Measurements from ENCODE around the gene ARHGAP20. TPM values are rescaled to one million over a fixed set of nuclear protein-coding genes. Genes with fewer than 3 reads are reported as not detected.

ARHGAP20 gene
- total RNA-seq, 1 experiment from 2014 or later = not detected

DNA sequence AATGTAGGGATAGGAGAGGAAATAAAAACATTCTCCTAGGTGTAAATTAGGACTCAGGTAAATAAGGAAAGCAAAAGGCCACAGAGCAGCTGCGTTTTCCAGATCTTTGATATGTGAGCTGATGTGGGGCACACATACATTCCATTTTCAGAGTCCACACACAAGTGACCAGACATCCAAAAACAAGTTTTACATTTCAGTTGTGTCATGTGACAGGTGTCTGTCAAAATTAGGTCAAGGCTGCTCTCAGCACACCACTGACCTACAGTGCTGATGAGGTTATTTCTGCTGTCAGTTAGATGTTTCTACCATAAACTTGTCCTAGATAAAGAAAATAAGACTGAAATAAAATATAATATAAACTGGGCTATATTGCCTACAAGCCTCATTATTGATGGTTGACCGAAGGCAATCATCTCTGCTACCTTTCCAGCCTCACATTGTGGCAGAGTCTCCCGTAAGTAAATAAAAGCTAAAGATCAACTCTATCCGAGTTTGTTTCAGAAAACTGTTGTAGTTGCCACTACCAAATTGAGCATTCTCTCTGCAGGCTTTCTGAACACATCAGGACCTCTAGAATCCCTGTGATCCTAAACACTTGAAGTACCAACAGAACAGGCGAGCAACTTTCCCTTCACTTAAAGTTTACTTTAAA lies 7.9 kb downstream of the ARHGAP20 start:
- no peaks in the 10 kb centered on the region for H3K4me1 ChIP-seq (replicated peaks; ENCODE audit: insufficient read depth)
- no TSS peak for BruUV-seq (replicated peaks)
- no peaks in the 10 kb centered on the region for H3K27me3 ChIP-seq (ENCODE audit: insufficient read depth, low read depth)
- no peaks in the 10 kb centered on the region for H3K9me2 ChIP-seq (ENCODE audit: insufficient read depth)
- H3K79me2 ChIP-seq (ENCODE audit: low read depth) = no peaks in the 10 kb centered on the region
- H3K4me2 ChIP-seq = no peak overlapping the region
- H3K4me3 ChIP-seq = no peak overlapping the region
- no peaks in the 10 kb centered on the region for H3F3A ChIP-seq (ENCODE audit: insufficient read depth, low read depth)
- H3K9me3 ChIP-seq (ENCODE audit: insufficient read depth, low read depth) = no peaks in the 10 kb centered on the region
- ChIA-PET CTCF (no interaction called here), POLR2A (ENCODE audit: unreplicated experiment) (no interaction called here)
- no peak for DNase-seq
- H2AFZ ChIP-seq = no peak overlapping the region
- H4K20me1 ChIP-seq (ENCODE audit: insufficient read depth) = no peaks in the 10 kb centered on the region
- intact Hi-C loops (cut with micrococcal nuclease; ENCODE audit: unreplicated experiment) = no loop called here
- H3K36me3 ChIP-seq (ENCODE audit: low read depth) = no peaks in the 10 kb centered on the region
- no peak overlapping the region for H3K27ac ChIP-seq
- TF ChIP-seq, protein P1, sequence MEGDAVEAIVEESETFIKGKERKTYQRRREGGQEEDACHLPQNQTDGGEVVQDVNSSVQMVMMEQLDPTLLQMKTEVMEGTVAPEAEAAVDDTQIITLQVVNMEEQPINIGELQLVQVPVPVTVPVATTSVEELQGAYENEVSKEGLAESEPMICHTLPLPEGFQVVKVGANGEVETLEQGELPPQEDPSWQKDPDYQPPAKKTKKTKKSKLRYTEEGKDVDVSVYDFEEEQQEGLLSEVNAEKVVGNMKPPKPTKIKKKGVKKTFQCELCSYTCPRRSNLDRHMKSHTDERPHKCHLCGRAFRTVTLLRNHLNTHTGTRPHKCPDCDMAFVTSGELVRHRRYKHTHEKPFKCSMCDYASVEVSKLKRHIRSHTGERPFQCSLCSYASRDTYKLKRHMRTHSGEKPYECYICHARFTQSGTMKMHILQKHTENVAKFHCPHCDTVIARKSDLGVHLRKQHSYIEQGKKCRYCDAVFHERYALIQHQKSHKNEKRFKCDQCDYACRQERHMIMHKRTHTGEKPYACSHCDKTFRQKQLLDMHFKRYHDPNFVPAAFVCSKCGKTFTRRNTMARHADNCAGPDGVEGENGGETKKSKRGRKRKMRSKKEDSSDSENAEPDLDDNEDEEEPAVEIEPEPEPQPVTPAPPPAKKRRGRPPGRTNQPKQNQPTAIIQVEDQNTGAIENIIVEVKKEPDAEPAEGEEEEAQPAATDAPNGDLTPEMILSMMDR (conservative IDR thresholded peaks at IDR 0.05) = no peak
- no peak for TF ChIP-seq EZH2 (IDR thresholded peaks at IDR 0.05; ENCODE audit: low read depth)

DNA sequence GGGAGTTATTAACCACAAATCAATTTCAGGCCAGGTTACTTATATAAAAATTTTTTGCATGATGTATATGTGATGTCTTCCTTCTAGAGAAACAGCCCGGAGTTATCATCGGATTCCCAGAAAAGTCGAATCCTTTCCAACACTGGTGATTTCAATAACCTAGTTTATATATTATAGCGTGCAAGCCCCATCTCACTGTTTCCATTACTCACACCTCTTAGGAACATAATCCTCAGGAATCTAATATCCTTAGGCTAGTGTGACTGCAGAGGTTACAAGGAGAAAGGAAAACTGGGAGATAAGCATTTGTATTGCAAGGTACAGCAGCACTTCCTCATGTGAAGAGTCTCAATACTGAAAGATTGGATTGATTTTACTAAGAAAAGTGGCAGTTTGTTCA lies 20.3 kb downstream of the ARHGAP20 start:
- TF ChIP-seq, protein P1 (conservative IDR thresholded peaks at IDR 0.05) = no peak
- TF ChIP-seq EZH2 (IDR thresholded peaks at IDR 0.05; ENCODE audit: low read depth) = no peak
- Histone ChIP-seq H3K4me2 (no peak overlapping the region), H3K4me3 (no peak overlapping the region), H3K27ac (no peak overlapping the region), H4K20me1 (ENCODE audit: insufficient read depth) (no peaks in the 10 kb centered on the region), H3K9me2 (ENCODE audit: insufficient read depth) (no peaks in the 10 kb centered on the region), H3F3A (ENCODE audit: insufficient read depth, low read depth) (no peaks in the 10 kb centered on the region), H3K4me1 (replicated peaks; ENCODE audit: insufficient read depth) (no peaks in the 10 kb centered on the region), H3K36me3 (ENCODE audit: low read depth) (no peaks in the 10 kb centered on the region), H3K27me3 (ENCODE audit: insufficient read depth, low read depth) (no peaks in the 10 kb centered on the region), H3K79me2 (ENCODE audit: low read depth) (no peaks in the 10 kb centered on the region), H2AFZ (no peak overlapping the region), H3K9me3 (ENCODE audit: insufficient read depth, low read depth) (no peaks in the 10 kb centered on the region)
- ChIA-PET POLR2A (ENCODE audit: unreplicated experiment) (no interaction called here), CTCF (no interaction called here)
- intact Hi-C loops (cut with micrococcal nuclease; ENCODE audit: unreplicated experiment) = no loop called here
- BruUV-seq (replicated peaks) = no TSS peak
- DNase-seq = no peak

DNA sequence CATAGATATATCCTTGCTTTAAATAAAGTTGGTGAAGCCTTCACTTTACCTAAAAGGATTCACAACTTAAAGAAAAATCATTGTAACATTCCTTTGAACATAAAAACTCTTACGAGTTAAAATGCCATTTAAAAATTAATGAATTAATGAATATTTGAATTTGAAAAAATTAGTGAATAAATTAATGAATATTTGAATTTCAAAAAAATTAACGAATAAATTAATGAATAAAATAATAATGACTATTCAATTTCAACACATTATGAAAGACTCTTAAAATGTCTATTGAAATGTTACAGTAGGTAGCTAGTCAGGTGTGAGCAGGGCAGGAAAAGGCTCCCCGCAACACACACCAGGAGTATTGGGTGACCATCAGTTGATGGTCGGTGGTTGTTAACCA lies 22.9 kb downstream of the ARHGAP20 start:
- intact Hi-C loops (cut with micrococcal nuclease; ENCODE audit: unreplicated experiment) = no loop called here
- Histone ChIP-seq H3K4me3 (no peak overlapping the region), H3K9me3 (ENCODE audit: insufficient read depth, low read depth) (no peaks in the 10 kb centered on the region), H3K27me3 (ENCODE audit: insufficient read depth, low read depth) (no peaks in the 10 kb centered on the region), H3K9me2 (ENCODE audit: insufficient read depth) (no peaks in the 10 kb centered on the region), H3K36me3 (ENCODE audit: low read depth) (no peaks in the 10 kb centered on the region), H3F3A (ENCODE audit: insufficient read depth, low read depth) (no peaks in the 10 kb centered on the region), H3K27ac (no peak overlapping the region), H3K79me2 (ENCODE audit: low read depth) (no peaks in the 10 kb centered on the region), H2AFZ (no peak overlapping the region), H4K20me1 (ENCODE audit: insufficient read depth) (no peaks in the 10 kb centered on the region), H3K4me1 (replicated peaks; ENCODE audit: insufficient read depth) (no peaks in the 10 kb centered on the region), H3K4me2 (no peak overlapping the region)
- no peak for DNase-seq
- no TSS peak for BruUV-seq (replicated peaks)
- TF ChIP-seq EZH2 (IDR thresholded peaks at IDR 0.05; ENCODE audit: low read depth) = no peak
- TF ChIP-seq, protein P1 (conservative IDR thresholded peaks at IDR 0.05) = no peak
- POLR2A ChIA-PET (ENCODE audit: unreplicated experiment) = no interaction called here
- CTCF ChIA-PET = no interaction called here

Measured in PC-9 (cell line).